ENCODE results near the gene ALKBH7. TPM values are rescaled to one million over a fixed set of nuclear protein-coding genes. Genes with fewer than 3 reads are reported as not detected.

The ALKBH7 gene
- total RNA-seq, 2 experiments from 2014 or later = 28.3 to 33.8 TPM

DNA sequence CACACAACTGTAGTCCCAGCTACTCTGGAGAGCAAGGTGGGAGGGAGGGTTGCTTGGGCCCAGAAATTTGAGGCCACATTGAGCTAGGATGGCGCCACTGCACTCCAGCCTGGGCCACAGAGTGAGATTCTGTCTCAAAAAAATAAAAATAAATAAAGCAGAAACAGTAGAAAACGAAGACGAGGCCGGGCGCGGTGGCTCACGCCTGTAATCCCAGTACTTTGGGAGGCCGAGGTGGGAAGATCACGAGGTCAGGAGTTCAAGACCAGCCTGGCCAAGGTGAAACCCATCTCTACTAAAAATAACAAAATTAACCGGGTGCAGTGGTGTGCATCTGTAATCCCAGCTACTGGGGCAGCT lies 11.8 kb upstream of the ALKBH7 start:
- CTCF ChIA-PET = interaction anchor here (0.5 to 2.1 kb wide), 2 partner anchors 12 to 120 kb away, joined by 3 to 10 read pairs; partner anchors contain the start of gene ALKBH7
- POLR2A ChIA-PET = interaction anchor here (0.7 to 2.6 kb wide), 5 partner anchors 10 to 64 kb away, joined by 3 to 19 read pairs (median 4); partner anchors contain the start of genes ALKBH7 and KHSRP

- CTCF ChIA-PET = no interaction called here
- POLR2A ChIA-PET = interaction anchor here (2.6 kb wide), 1 partner anchor 11 kb away, joined by 19 read pairs; the partner anchor contains the start of gene ALKBH7
Observed at GRCh38 chr19:6362027-6362350, 10.6 kb upstream of the ALKBH7 start.

DNA sequence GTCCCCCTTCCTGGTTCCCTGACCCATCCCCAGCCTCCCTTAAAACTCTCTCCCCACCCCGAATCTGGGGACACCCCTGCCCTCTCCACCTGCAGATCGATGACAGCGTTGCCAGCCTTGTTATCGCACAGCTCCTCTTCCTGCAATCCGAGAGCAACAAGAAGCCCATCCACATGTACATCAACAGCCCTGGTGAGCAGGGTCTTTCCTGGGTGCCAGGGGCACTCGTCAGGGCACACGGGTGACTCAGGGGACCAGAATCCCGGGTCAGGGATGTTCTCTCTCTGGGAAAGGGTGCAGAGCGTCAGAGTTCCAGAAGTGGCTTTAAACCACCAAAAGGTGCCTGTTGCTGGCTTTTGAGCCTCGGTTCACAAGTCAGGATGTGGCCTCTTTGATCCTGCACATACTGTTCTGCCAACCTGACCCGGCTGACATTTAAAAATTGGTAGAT lies 10.2 kb upstream of the ALKBH7 start:
- ChIA-PET POLR2A (interaction anchor here (1.0 to 2.6 kb wide), 2 partner anchors 9 to 11 kb away, joined by 3 to 19 read pairs; partner anchors contain the start of gene ALKBH7), CTCF (interaction anchor here (1.8 kb wide), 1 partner anchor 10 kb away, joined by 5 read pairs; the partner anchor contains the start of gene ALKBH7)

- ChIA-PET POLR2A (interaction anchor here (0.6 to 1.6 kb wide), 3 partner anchors 8 to 286 kb away, joined by 3 to 4 read pairs (median 3); partner anchors contain the start of genes ALKBH7 and KHSRP), CTCF (interaction anchor here (1.8 kb wide), 1 partner anchor 8 kb away, joined by 5 read pairs; the partner anchor contains the start of gene ALKBH7)
Observed at GRCh38 chr19:6364353-6364752, 8.2 kb upstream of the ALKBH7 start.

DNA sequence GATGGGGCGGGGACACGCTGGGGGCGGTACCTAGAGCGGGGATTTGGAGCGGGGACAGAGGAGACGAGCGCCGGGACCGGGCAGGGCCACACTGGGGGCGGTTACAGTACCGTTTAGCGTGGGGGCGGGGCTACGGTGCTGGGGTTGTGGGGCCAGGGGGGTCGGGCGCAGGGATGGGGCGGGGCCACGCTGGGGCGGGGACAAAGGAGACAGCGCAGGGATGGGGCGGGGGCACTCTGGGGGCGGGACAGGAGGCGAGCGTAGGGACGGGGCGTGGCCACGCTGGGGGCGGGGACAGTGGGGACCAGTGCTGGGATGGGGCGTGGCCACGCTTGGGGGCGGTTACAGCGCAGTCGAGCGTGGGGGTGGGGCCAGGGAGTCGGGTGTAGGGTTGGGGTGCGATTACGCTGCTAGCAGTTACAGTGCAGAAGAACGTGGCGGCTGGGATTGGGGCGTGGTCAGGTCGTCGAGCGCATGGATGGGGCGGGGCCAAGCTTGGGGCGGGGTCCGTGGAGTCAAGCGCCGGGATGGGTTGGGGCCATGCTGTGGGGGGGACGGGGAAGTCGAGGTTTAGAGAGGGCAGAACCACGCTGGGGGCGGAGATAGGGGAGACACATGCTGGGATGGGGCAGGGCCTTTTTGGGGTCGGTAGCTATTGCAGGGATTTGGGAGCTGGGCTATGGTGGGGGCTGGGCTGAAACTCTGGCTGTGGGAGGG lies 660 bp downstream of the ALKBH7 start:
- ChIA-PET POLR2A (interaction anchor here (0.5 to 2.0 kb wide), 7 partner anchors 11 to 1405 kb away, joined by 3 to 19 read pairs (median 4); partner anchors contain the start of genes CLPP and KDM4B), CTCF (interaction anchor here (1.1 to 1.6 kb wide), 3 partner anchors 10 to 155 kb away, joined by 4 to 10 read pairs (median 5); partner anchors contain the start of gene CLPP)

- CTCF ChIA-PET = interaction anchor here (1.1 kb wide), 1 partner anchor 155 kb away, joined by 4 read pairs; no protein-coding TSS in a partner anchor
- POLR2A ChIA-PET = interaction anchor here (0.7 to 2.0 kb wide), 2 partner anchors 12 to 15 kb away, joined by 8 to 19 read pairs; partner anchors contain the start of gene CLPP
Observed at GRCh38 chr19:6373813-6374108, 1.2 kb downstream of the ALKBH7 start.

DNA sequence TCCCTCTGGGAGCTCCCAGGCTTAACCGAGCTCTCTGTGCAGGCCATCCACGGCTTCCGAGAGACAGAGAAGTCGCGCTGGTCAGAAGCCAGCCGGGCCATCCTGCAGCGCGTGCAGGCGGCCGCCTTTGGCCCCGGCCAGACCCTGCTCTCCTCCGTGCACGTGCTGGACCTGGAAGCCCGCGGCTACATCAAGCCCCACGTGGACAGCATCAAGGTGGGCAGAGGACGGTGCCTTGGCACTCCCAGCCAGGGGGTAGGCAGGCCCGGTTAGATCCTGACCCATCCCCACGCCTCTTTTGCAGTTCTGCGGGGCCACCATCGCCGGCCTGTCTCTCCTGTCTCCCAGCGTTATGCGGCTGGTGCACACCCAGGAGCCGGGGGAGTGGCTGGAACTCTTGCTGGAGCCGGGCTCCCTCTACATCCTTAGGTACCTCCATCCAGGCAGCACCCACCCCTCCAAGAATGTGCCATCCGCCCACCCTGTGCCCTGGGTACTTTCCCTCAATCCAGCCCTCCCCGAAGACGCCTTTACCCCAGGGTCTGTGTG lies 1.6 kb downstream of the ALKBH7 start:
- POLR2A ChIA-PET = interaction anchor here (2.0 kb wide), 1 partner anchor 12 kb away, joined by 19 read pairs; the partner anchor contains the start of gene CLPP
- CTCF ChIA-PET = interaction anchor here (1.1 kb wide), 1 partner anchor 156 kb away, joined by 4 read pairs; no protein-coding TSS in a partner anchor

GRCh38 chr19:6374711-6375410 lies 2.3 kb downstream of the ALKBH7 start:
- CTCF ChIA-PET = no interaction called here
- POLR2A ChIA-PET = no interaction called here

- CTCF ChIA-PET = no interaction called here
- POLR2A ChIA-PET = no interaction called here
Observed at GRCh38 chr19:6375411-6376010, 2.9 kb downstream of the ALKBH7 start, which contains the start of gene PSPN. TSS of gene PSPN (minus strand) at chr19:6375933. CDS start at chr19:6375849, 84 bp downstream.

DNA sequence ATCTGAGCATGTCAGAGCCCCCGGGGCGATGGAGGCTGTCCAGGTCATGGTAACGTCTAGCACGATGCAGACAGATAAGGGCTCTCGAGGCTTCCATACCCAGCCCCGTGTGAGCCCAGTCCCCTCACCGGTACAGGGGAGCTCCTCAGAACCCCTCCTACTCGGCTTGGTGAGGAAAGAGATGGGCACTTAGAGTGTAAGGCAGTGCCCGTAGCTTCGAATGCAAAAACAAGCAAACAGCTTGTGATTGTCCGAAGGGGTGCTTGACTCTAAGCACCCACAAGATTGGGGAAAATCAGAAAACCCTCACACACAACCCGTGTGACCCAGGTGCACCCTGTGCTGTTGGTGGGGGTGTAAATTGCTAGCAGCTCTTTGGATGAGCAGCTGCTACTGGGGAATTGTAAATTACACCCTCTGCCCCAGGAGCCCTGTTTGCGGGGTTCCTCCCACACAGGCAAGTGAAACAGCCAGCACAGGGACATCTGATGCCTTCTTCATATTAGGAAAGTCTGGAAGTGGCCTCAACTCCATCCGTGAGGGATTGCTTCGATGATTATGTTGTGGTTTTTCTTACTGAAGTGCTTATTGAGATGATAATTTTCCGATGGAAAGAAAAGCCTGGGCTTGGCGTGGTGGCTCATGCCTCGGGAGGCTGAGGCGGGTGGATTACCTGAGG lies 4.1 kb downstream of the ALKBH7 start:
- CTCF ChIA-PET = interaction anchor here (1.1 kb wide), 1 partner anchor 12 kb away, joined by 4 read pairs; no protein-coding TSS in a partner anchor

DNA sequence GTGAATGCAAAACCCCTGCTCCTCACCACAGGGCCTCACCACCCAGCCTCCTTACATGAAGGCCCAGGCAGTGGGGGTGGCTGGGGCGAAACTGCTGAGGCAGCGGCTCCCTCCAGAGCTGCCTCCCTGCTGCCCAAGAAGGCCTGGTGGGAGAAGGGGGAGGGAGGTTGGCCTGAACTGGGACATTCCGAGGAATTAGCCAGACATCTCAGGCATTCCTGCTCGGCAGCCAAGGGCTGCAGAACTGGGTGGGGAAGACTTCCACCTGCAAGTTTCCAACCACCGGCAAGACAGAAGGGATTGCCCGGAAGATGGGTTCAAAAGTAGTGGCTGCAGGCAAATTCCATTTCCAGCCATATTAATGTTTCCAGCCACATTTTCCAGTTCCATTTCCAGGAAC lies 5.4 kb downstream of the ALKBH7 start:
- ChIA-PET CTCF (interaction anchor here (1.1 kb wide), 1 partner anchor 10 kb away, joined by 4 read pairs; no protein-coding TSS in a partner anchor), POLR2A (no interaction called here)

More for the DNA sequence above, 4.1 kb downstream of the ALKBH7 start:
- POLR2A ChIA-PET = no interaction called here

DNA sequence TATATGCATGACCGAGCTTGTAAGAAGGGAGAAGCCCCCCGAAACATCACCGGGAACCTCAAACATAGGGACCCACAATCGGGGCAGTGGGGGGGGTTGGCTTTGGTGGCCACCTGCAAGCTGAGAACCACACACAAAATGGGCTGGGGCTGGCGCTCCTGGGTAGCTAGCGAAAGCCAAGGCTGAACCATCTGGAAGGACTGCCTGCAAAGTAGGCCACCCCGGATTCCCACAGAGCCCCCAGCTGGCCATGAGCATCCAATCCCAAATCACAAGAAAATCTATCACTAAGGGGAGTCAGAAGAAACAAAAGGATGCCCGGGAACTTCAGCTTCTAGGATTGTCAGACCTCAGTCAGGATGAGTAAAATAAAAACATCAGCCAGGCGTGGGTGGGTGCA lies 5.9 kb downstream of the ALKBH7 start:
- POLR2A ChIA-PET = no interaction called here
- CTCF ChIA-PET = interaction anchor here (0.5 kb wide), 1 partner anchor 296 kb away, joined by 4 read pairs; no protein-coding TSS in a partner anchor

GRCh38 chr19:6379744-6380143 lies 7.2 kb downstream of the ALKBH7 start:
- ChIA-PET CTCF (no interaction called here), POLR2A (no interaction called here)

DNA sequence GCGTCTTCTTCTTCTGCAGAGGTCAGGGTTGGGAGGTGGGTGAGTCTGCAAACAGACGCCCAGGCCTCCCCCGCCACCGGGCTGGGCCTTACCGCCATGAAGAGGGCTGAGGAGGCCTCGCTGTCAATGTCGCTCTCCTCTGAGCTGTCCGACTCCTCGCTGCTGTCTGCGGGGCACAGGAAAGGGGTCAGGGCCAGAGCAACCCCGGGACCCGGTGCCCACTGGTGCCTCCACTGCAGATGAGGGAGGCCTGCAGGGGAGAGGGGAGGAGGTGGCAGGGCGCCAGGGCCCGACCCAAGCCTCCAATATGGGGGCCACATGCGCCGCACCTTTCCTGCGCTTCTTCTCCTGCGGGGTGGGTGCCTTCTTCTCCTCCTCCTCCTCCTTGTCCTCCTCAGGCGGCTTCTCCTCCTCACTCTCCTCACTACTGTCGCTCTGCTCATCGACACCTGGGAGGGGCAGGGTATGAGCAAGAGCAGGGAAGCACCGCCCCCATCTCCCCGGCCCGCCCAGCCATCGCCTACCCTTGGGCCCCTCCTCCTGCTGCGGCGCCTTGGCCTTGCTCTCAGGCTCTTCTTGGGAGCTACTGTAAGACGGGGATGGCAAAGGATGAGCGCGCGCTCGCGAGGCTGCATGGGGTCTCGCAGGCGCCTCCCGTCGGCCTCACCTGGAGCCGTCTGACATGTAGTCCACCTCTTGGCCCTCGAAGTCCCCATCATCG lies 8.6 kb downstream of the ALKBH7 start:
- ChIA-PET POLR2A (no interaction called here), CTCF (no interaction called here)

- ChIA-PET POLR2A (no interaction called here), CTCF (no interaction called here)
Observed at GRCh38 chr19:6383188-6383587, 10.6 kb downstream of the ALKBH7 start.

GRCh38 chr19:6384381-6384780 lies 11.8 kb downstream of the ALKBH7 start:
- CTCF ChIA-PET = interaction anchor here (0.6 to 1.4 kb wide), 3 partner anchors 15 to 924 kb away, joined by 3 to 4 read pairs (median 3); no protein-coding TSS in a partner anchor
- POLR2A ChIA-PET = interaction anchor here (0.8 kb wide), 1 partner anchor 75 kb away, joined by 5 read pairs; the partner anchor contains the start of gene SLC25A23

GRCh38 chr19:6387372-6387771 lies 14.8 kb downstream of the ALKBH7 start:
- CTCF ChIA-PET = no interaction called here
- POLR2A ChIA-PET = no interaction called here

Data from activated CD8-positive, alpha-beta memory T cell treated with anti-CD3 and anti-CD28 coated beads for 36 hours (primary cell).